ENCODE data around the gene ZNF100.

GRCh38 chr19:21704320-21704719 lies 63.1 kb downstream of the ZNF100 start:
- no peak for TF ChIP-seq CTCF (IDR thresholded peaks at IDR 0.05)
- TF ChIP-seq POLR2A (IDR thresholded peaks at IDR 0.05): no peak
- TF ChIP-seq POLR2AphosphoS5 (IDR thresholded peaks at IDR 0.05): no peak
- TF ChIP-seq EP300 (IDR thresholded peaks at IDR 0.05): no peak
